ENCODE measurements around the gene CHD1.

GRCh38 chr5:98961665-98962344 lies 33.0 kb upstream of the CHD1 start:
- TF ChIP-seq CTCF (IDR thresholded peaks at IDR 0.05; ENCODE audit: extremely low read depth in 1 of 2, insufficient read depth in 1 of 2, low read depth in 1 of 2, low read length in 2 of 2) (no peak), EZH2 (IDR thresholded peaks at IDR 0.05; ENCODE audit: borderline replicate concordance, low read depth, low read length, severe bottlenecking) (no peak), POLR2A (IDR thresholded peaks at IDR 0.05; ENCODE audit: low read depth, low read length) (no peak)

Measured in endothelial cell of umbilical vein (primary cell).